GM18867 (cell line): ENCODE measurements around the gene TCF4.

Experiments used
- ATAC-seq: cut with Tn5 transposase; IDR thresholded peaks from one replicate; pipeline ENCODE4 v1.9.1; 2021; ENCODE audit warnings: mild to moderate bottlenecking, moderate library complexity; ENCODE audit not compliant: unreplicated experiment

The TCF4 gene

DNA sequence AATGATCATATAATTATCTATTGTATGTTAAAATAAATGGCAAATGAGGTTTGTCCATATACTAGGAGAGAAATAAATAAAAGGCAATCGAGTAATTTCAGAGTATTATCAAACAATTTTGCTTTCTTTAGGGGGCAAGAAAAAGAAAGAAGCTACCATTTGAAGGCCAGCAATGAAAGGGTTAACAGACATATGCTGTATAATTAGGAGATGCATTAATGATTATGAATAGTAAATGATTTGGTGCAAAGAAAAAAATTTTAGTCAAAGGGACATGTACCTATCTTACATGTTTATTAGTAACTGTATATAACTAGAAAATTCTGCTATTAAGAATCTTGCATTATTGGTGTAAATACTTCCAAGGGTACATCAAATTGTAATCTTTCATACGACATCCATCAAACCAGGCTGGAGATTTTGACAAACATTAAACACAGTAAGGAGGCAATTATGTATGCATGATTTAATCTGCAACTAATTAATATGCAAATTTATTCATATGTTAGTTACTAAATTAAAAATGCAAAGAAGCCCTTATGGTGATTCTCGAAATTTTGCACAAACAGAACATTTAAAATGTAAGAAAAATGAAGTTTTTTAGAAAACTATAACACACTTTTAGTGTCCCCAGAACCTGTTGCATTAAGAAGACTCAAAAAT is 251.4 kb downstream of the TCF4 start:
- no peak for ATAC-seq

DNA sequence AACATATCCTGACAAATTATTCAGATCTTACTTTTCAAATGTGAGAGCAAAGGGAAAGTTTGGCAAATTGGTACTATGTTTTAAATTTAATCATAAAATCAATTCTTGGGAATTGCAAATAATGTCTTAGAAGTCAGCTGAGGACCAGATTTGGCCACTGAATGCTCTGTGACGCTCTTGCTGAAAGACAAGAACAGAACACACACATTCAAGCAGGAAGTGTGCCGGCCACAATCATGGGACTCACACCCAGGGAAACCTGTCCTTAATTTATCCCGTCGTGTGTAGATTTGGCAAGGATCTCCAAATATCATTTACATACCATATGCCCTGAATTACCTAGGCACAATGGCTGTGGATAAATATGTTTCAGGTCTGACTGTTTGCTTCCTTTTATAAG is 253.1 kb downstream of the TCF4 start:
- no peak for ATAC-seq

DNA sequence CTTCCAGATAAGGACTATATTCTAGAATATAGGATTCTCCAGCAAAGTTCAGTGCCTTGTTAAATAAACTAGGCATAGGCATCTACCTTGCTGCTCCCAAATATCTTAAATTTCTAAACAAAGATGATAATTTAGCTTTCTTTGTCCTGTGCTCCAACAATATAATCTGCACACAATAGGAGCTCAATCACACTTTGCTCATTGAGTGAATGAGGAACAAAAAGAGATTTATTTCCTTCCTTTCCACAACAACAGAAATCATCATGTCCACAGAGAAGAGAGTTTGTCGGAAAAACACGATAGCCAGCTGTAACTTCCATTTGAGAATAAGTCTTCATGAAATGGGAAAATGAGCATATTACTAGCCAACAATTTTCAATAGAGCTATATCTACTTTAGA is 256.7 kb downstream of the TCF4 start:
- ATAC-seq = no peak

DNA sequence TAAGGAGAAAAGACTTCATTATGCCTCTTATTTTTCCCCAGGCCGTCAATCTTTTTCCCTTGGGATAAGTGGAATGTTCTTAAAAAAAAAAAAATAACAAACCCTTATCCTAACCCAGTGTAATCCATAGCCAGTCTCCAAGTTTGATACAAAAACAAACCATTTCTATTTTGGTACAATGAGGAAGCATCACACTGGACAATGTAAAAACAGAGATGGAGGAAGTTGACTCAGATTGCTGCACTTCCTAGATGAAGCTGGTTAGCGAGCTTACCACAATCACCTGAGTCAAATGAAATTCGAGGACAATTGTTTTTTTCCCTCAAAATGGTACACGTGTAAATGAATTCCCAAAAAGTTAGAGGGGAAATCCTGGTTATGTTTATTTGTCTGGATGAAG is 259.7 kb downstream of the TCF4 start:
- peak; percentile 54 for ATAC-seq

DNA sequence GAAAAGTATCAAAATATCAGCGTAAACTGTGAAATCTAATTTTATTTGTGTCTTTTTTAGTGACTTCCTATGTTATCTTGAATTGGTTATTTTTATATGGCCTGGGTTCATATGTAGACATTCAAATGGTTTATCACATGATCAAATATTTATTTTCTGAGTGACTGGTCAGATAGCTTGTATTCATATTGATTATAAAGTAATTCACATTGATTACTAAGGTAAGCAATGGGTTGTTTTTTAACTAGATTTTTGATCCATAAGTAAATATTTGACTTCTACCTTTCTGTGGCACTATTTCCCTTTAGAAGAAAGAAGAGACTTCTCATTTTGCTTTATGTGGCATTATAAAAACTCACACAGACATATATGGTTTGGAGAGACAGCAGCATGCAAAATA is 260.5 kb downstream of the TCF4 start:
- no peak for ATAC-seq

DNA sequence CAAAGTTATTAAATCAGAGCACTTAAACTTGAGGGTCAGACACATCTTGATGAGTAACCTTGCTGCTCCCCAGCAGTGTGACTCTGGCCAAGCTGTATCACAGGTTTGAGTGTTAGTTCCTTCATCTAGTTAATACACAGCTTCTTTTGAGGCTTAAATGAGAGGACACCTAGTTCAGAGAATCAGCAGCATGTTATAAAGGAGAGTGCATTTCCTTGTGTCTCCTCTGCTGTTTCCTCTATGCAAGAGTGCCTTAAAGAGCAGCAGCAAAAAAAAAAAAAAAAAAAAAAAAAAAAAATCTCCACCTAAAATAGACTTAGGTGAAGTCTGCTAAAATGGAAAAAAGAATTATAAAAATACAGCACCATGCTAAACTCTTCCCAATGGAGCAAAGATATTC is 261.9 kb downstream of the TCF4 start:
- no peak for ATAC-seq

DNA sequence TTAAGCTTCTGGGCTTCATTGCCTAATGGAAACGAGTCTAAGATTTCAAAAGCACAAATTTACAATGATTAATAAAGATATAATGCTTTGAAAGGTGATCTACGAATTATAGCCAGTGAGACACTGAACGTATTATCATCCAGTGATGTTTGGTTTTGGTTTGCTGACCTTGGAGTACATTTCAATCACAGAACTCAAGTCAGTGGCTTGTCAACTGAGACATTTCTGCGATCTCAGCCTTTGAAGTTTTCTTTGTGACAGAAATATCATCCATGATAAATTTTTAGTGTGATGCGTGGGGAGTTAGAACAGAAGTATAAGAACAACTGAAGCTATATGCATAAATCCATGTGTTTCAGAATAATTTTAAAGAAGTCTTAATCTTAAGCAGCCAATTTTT is 263.8 kb downstream of the TCF4 start:
- no peak for ATAC-seq

DNA sequence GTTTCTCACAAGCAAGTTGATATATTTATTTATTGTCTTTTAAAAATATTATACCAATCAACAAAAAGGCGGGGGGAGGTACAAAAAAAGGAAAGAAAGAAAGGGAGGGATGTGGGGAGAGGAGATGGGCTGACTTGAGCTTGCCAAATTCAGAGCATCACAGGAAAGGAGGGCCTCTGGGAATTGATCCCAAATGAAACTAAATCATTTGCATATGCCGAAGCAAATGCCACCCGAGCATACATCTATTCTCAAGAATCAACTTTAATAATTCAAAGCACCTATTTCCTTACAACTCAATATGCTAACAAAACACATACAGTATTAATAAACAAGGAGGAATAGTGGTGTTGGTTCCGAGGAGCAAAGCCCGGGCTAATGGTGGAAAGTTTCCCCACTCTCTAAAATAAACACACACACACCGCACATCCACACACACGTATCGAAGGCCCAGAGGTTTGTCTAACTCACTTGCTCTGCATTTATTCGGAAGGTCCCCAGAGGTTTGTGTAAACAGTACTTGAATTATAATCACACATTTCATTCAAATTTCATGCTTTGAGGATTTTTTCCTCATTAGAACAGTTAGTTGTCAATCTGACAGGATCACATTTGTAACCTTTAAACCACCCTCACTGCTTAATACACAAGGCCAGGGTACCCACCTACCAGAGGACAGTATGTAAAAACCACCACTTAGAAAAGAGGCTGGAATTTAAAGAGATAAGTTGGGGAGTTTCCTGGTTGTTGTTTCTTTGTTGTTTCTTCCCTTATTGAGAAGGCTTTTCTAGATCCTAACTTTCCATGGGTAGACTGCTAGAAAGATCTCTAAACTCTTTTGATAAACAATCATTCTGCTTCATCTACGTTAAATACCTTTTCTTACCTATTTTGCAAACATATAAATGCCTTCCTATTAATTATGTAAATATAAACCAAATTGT is 264.7 kb downstream of the TCF4 start:
- no peak for ATAC-seq

DNA sequence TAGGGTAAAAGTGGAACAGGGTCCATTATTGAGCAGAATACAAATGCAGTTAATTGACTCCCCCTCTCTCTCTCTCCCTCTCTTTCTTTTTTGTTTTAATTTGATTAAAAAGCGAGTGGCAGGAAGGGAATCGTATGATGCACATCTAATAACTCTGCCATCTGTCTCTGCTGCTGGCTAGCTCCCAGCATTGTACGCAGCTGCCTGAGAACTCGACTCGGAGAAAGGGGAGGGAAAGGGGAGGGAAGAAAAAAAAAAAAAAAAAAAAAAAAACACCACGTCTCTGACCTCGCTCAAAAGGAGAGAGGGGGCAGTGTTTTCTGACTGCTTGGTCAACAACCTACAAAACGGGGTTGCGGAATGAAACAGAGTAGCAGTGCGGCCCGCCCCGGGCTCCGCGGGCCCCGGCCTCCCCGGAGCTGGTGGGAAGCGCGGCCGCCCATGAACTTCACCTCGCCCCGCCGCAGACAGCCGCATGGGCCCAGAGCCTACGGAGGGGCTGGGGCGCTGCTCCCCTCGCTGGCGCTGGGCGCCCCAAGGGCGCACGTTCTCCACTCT is 265.7 kb downstream of the TCF4 start:
- ATAC-seq = peak; percentile 76

DNA sequence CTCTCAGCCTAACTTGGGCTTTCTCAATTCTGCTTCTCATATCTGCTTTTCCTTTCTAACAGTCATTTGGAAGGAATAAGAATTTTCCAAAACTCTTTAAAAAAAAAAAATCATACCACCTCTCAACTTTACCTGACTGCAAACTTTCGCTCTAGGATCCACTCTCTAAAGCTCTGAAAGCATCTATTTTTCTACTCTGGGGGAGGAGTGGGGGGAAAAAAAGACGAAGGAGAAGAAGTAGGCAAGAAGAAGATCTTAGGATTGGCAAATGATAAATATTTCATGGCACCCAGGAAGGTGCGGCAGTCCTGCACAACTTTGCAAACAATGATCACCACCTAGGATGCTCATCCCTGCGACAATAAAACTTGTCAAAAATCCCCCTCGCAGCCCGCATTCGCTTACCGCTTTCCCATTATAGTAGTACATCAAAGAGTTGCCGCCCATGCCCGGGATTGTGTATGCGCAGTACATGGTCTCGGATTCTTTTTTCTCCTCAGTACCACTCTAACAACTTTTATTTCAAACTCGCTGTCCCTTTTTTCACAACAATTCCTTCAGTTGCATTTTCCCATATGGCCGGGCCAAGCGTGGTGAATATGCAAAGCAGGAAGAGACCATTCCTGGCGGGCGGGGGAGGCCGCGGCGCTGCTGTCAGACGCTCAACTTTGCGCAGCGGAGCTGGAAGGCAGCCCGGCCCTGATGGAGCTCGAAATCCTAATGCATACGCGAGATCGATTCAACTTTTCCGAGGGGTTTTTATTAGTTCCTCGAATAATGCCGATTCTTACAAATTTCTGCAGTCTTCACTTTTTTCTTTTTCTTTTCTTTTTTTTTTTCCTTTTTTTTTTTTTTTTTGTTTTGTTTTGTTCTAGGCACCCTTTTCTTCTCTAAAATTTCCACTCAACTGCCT is 266.5 kb downstream of the TCF4 start:
- peak; percentile 64 for ATAC-seq

DNA sequence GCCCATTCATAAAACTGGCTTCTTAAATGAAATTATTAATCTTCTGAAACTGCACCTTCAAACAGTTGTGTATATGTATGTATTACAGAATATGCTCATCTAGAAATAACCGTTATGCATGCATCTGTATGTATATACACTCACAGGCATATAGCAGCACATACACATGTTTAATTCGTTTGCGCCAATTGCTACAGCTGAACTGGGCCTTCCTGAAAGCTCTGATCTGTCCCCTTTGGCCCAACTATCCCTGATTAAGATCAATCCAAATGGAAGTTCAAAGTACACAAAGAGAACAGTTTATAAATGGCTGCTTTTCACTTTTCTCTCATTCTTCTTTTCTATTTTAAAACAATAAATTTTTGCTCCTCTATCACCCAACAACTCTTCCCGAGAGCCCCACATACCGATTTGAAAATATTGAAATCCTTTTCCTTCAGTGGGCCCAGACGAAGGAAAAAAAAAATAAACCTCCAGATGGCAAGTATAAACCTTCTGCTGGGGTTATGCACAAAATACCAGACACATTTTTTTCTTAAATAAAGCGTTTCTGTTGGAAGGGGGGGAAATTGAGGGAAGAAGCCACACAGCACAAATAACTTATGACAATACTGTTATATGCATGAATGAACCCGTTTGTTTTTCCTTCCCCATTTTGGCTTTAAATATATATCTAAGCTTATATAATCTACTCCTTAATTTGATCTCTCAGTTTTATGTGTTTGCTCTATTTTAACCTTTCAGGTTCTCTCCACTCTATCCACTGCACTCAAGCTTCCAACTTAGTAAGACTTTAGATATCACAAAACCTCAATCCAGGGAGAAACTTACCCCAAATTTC is 267.3 kb downstream of the TCF4 start:
- ATAC-seq = no peak

DNA sequence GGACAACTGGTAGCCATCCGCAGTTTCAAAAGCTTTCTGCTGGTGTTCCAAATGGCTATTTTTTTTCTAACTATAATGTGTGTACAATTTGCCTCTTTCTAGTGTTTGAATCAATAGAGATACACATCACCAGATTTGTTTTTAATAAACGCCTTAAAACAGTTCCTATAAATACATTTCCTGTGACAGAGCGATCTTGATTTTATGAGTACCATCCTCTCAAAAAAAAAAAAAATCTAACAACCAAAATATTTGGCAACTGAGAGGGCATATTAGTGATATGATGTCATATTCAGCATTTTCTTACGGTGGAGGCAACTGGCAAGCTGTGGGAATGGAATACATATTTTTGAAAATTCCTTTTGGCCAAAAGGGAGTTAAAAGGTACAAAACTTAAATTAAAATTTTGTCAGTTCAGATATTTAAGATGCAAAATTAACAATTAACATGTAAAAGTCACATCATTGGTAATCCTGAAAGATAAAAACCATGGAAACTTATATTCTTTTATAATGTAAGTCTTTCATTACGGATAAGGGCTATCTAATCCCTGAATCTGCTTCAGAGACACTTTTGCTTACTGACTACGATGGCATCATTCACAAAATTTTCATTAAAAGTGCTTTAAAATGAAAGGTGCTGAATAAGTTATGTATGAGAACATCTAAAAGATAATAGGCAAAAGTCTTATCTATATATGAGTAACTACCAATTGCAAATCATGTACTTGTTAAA is 268.4 kb downstream of the TCF4 start:
- ATAC-seq = no peak

DNA sequence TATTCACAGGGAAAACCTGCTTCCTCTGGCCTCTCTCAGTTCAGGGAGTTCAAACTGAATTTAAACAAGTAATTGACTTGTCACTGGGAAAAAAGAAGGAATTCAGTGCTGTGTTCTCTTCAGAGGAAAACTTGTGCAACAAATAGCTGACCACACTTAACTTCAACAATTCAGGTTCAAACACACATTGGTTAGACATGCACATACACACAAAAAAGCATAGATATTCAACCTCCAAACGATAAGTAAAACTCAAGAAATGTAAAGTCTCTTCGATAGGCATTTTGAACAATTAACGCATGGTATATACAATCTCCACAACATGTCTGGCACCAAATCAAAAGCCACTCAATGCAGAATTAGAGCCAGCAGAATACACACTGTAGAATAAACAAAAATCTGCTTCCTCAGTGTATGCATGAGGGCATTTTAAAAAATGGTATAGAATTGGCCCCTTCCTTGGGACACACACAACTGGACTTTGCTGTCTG is 269.0 kb downstream of the TCF4 start:
- no peak for ATAC-seq

DNA sequence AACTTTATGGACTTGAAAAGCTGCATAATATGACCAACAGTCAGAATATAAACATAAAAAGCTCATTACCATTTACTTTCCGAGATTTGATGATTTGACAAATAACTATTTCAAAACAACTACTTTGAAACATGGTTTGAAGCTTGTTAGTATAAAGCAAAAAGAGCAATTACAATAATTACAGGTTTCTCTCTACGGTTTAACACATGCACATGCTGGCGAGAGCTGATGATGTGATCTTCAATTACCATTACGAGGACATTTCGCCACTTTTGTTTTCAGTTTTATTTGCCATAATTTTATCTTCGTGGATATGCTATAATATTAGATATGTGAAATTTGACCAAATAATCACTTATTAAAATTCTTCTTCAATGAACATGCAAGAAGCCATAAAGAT is 270.1 kb downstream of the TCF4 start:
- no peak for ATAC-seq

DNA sequence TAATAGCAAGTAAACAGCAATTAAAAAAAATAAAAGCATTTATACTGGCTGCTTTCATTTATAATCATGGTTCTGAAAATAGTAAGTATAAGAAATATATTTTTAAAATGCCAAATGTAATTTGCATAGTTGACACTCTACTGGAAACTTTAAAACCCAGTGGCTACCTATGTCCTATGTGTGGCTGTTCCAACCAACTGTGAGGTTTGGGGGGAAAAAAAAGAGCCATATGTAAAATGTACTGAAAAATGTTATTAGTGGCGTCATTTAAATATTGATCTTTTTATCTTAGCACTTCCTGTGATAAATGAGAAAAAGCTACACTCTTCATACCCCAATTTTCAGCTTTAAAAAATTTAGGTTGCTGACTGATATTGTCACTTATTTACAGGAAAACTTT is 270.7 kb downstream of the TCF4 start:
- ATAC-seq = peak; percentile 16

DNA sequence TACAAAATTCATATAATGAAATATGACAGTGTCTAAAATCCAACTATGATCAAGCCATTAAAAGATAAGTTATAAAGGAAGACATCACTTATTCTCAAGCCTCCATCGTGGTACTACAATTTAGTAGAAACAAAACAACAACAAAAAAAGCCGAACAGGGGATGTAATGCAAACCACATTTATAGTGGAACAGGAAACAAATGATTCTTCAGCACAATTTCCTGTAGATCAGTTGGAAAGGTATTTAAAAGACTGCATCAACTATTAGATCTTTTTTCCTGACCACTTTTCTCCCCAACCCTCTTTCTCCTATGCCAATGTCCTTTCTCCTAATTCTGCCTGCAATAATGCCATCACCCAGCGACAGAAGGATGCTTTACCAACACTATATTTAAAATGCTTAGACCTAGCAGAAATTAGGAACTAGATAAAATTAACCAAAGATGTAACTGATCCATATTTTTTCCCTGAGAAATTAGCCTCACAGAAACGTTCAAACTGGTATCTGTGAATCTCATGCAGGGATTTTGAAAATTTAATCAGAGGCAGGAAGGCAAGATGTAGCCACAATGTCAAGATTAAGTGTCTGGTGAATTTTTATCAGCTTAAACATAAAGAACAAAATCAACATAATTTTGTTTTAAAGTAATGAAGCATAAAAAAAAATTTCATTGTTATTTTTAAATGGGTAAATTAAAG is 271.4 kb downstream of the TCF4 start:
- no peak for ATAC-seq

DNA sequence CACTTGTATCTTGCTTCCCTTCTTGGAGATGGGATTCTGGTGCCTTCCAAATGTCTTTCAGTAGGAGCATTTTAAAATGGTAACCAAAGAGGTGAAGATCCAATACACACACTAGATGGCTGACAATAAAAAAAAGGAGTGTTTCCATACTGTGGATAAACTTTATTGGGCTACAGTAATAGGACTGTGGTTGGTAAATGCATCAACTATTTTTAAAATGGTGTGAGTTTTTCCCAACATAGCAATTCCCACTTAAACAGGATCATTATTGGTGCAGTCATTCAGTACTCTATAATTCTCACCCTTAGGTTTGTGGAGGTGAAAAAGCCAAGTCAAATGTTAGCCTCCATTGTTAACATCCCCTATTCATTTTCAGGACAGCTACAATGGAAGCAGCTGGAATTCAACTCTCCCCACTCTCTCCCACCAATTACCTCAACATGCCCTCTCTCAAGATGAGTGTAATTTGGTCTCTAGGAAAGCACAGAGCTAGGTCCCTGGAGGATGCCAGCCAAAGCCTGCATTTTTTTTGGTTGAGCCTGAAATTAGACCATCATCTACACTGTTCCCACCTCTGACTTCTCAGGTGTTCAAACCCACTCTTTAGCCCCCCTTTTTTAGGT is 273.3 kb downstream of the TCF4 start:
- no peak for ATAC-seq

DNA sequence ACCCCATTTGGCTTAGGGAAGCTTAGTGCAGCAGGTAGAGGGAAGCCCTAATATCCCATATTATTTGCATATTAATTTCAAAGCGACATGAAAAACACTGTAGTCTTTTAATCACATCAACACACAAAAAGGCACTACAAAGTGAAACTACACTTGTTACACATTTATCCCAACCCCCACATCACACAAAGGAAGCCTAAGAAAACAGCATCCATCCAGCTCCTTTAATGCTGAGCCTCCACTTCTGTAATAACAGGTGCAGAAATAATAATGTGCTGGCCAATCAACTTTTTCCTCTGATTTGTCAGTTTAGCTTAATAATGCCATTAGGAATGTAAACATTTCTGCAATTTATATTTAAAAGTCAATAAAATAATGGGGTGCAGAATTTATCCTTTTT is 274.0 kb downstream of the TCF4 start:
- ATAC-seq = no peak
